ENCODE results near the gene WTIP. TPM values are rescaled to one million over a fixed set of nuclear protein-coding genes. Genes with fewer than 3 reads are reported as not detected.

The WTIP gene
- total RNA-seq, result 34.2 and 41.3 TPM in 2 replicates

DNA sequence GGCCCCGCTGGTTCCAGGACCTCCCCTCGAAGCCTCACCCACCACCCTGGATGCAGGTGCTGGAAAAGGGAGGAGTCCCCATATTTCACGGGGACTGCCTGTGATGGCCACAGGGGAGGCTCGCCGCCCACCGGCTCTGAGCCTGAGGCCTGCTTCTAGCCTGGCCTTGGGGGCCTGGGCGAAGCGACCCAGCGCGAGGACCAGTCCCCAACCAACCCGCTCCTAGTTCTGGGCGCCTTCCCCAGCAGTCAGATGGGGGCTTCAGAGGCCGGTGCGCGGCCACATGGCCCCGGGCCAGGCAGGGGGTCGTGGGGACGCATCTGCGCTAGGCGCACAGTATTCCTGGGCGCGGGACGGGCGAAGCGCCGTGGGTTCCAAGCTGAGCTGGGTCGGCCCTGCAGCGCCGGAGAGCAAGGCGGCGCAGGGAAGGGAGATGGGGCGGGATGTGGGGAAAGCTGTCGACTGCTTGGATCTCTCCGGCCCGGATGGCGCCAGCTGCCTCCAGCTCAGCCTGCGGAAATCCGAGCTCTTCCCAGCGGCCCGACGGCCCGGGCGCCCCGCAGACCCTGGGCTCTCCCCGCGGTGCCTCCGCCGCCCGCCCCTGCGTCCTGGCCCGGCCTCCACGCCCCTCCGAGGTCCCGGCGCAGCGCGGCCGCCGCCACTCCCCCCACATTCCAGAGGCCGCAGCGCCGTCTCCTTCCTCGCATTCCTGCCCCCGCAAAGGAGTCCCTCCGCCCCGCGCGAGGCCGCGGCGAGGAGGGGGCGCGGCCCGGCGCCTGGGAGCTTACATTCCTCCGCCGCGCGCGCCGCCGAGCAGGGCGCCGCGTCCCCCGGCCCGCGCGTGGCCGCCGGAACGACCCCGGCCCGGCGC, at the start of gene WTIP:
Gene WTIP (plus strand): TSS at position 788 of the 871 bp plus-strand sequence. CDS start 217 bp downstream, outside the sequence.

Other genes starting within 250 kb of the WTIP start
- 18.5 and 29.2 TPM in 2 replicates for gene GARRE1, start 227.2 kb upstream of the WTIP start, total RNA-seq
- gene GPI, start 116.6 kb upstream of the WTIP start, total RNA-seq, result 73.0 and 199 TPM in 2 replicates
- 1.2 and 3.6 TPM in 2 replicates for gene PDCD2L, start 77.4 kb upstream of the WTIP start, total RNA-seq
- 75.8 and 80.6 TPM in 2 replicates for gene UBA2, start 53.4 kb upstream of the WTIP start, total RNA-seq
- gene SCGB2B2, start 195.4 kb downstream of the WTIP start, total RNA-seq, result 0.22 and 0.79 TPM in 2 replicates
- 11.5 and 21.2 TPM in 2 replicates for gene ZNF302, start 195.9 kb downstream of the WTIP start, total RNA-seq